Astrocyte (in vitro differentiated cells and primary cell): ENCODE results near the gene SSBP2.

Experiments used
- CTCF ChIP-seq: IDR thresholded peaks from 2 replicates; pipeline ENCODE4 v1.5.1; 2011; ENCODE audit warnings: low read depth, mild to moderate bottlenecking, inconsistent platforms, low read length, moderate library complexity; ENCODE audit not compliant: insufficient read depth
- EZH2 ChIP-seq: IDR thresholded peaks from 2 replicates; pipeline ENCODE4 v1.6.1; 2012; ENCODE audit warnings: mild to moderate bottlenecking, low read length, inconsistent platforms; ENCODE audit not compliant: insufficient read depth

GRCh38 chr5:81388169-81388568, 362.7 kb downstream of the SSBP2 start:
- TF ChIP-seq EZH2 (no peak), CTCF (no peak)
